ENCODE results near the gene AP4M1.

Gene AP4M1

DNA sequence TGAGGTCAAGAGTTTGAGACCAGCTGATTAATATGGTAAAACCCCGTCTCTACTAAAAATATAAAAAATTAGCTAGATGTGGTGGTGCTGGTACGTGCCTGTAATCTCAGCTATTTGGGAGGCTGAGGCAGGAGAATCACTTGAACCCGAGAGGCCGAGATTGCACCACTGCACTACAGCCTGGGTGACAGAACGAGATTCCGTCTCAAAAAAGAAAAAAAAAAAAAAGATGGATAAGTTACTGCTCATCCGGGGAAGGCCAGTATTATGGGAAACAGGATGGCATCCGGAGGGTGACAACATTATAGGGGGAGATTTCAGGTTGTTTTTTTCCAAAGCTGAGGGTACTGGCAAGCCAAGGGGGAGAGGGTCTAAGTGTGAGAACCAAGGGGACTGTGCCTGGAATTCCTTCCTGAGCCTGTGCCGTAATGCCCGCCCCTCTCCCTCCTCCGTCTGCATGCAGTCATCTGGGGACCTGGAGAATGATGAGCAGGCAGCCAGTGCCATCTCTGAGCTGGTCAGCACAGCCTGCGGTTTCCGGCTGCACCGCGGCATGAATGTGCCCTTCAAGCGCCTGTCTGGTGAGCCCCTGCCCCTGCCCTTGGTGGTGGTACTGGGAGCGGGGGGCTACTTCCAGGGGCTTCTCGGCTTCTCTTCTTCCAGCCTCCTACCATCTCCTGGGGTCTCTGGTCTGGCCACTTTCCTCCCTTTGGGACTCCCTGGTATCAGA lies 51.7 kb downstream of the AP4M1 start:
- peak overlapping the region; percentile 66 for H3K27ac Mint-ChIP-seq
- H3K4me3 Mint-ChIP-seq = peak overlapping the region; percentile 10

DNA sequence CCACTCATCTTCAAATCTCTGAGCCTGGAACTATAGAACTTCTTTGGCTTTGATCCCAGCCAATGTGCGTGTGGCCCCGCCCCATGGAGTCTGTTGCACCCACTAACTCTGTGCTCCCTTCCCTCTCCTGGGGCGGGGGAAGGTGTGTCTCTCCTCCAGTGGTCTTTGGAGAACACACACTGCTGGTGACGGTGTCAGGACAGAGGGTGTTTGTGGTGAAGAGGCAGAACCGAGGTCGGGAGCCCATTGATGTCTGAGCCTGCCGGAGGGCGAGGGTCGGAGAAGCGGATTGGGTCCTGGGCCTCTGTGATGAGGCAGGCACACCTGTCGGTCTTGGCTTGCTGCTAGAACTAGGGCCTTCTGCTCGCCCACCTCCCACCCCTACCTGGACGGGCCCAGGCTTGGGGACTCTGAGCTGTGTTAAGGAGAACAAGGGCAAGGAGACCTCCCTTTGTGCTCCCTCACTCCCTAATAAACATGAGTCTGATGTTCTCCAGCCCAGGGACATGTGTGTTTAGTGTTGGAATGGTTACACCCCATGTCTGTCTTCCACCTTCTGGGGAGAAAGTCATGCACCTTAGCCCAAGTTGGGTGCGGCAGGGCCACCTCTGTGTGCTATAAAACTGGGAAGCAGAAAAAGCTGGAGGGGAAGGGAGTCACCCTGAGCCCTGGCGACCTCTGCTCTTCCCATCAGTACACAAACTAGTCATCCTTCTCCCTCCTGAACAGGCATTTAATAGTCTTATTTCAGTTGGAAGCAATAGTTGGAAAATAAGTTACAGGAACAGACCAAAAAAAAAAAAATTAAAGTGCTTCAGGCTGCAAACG lies 52.5 kb downstream of the AP4M1 start:
- Mint-ChIP-seq H3K4me1 (ENCODE audit: low read depth) (peaks cover 58% of the 10 kb centered on the region), H3K36me3 (peaks cover 4% of the 10 kb centered on the region), H3K4me3 (no peak overlapping the region), H3K9me3 (ENCODE audit: low read depth) (no peaks in the 10 kb centered on the region), H3K27me3 (no peaks in the 10 kb centered on the region), H3K27ac (peak overlapping the region; percentile 66)

More for the DNA sequence above, 51.7 kb downstream of the AP4M1 start:
- H3K9me3 Mint-ChIP-seq (ENCODE audit: low read depth) = no peaks in the 10 kb centered on the region
- H3K4me1 Mint-ChIP-seq (ENCODE audit: low read depth) = peaks cover 64% of the 10 kb centered on the region
- peaks cover 4% of the 10 kb centered on the region for H3K36me3 Mint-ChIP-seq
- H3K27me3 Mint-ChIP-seq = no peaks in the 10 kb centered on the region

DNA sequence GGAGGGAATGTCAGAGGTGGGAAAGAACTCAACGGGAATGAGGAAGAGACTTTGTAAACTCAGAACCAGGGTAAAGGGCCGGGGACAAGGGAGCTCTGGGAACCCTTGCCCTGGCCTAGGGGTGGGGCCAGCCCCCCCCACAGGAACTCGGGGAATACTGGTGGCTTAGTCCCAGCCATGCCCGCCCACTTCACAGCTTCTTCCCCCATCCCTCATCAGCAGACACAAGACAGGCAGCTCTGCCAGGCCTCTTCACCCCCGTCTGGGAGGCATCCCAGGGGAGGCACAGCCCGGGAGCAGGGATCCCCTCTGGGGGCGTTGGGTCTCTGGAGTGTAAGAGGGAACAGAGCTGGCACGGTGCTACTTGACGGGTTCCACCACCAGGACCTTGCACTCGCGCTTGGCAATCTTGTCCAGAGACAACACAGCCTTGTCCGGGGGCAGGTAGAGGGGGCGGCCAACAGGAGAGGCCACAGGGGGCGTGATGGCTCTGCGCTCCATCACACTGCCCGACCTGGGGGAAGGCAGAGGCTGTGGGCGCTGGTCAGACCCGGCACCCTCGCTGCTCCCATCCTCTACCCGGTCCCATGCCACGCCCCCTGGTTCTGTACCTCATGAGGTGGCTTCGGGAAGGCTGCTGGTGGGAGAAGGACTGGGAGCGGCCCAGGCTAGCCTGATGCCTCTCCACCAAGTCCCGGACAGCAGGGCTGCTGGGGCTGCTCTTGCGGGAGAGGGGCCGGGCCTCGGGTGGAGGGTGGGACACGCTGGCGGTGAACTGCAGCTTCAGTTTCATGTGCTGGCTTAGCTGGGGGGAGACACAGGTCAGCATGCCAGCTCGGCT lies 53.4 kb downstream of the AP4M1 start:
- Mint-ChIP-seq H3K9me3 (ENCODE audit: low read depth) (no peaks in the 10 kb centered on the region), H3K4me1 (ENCODE audit: low read depth) (peaks cover 59% of the 10 kb centered on the region), H3K4me3 (no peak overlapping the region), H3K36me3 (peaks cover 4% of the 10 kb centered on the region), H3K27me3 (no peaks in the 10 kb centered on the region), H3K27ac (no peak overlapping the region)

DNA sequence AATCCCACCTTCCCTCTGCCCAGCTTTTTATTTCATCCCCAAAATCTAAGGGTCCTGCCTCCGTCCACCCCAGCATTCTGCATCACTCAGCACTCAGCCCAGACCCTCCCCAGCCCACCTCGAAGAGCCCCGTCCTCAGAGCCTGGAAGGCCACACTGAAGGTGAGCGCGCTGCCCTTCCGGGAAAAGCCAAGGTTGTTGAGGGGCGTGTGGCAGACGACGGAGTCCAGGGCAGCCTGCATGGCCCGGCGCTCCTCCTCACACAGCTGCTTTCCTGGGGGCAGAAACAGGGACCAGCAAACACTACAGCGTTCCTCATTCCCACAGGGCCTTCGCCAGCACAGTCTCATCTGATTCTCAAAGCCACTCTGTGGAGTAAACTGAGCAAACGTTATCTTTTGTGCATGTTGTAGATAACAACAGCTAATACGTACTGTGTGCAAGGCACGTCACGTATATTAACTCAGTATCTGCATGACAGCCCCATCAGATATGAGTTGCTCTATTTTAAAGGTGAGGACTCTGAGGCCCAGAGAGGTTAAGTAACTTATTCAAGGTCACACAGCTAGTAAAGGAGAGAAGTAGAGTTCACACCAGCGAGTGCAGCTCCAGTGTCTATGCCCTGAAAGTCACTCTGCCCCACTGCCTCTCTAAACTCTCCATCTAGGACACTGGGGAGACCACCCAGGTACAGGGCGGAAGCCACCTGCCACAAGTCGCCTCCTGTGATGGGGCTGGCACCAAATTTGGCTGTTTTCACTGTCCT lies 54.3 kb downstream of the AP4M1 start:
- Mint-ChIP-seq H3K4me1 (ENCODE audit: low read depth) (peaks cover 53% of the 10 kb centered on the region), H3K36me3 (no peaks in the 10 kb centered on the region), H3K27me3 (no peaks in the 10 kb centered on the region), H3K27ac (peak overlapping the region; percentile 67), H3K4me3 (peak overlapping the region; percentile 51), H3K9me3 (ENCODE audit: low read depth) (no peaks in the 10 kb centered on the region)

DNA sequence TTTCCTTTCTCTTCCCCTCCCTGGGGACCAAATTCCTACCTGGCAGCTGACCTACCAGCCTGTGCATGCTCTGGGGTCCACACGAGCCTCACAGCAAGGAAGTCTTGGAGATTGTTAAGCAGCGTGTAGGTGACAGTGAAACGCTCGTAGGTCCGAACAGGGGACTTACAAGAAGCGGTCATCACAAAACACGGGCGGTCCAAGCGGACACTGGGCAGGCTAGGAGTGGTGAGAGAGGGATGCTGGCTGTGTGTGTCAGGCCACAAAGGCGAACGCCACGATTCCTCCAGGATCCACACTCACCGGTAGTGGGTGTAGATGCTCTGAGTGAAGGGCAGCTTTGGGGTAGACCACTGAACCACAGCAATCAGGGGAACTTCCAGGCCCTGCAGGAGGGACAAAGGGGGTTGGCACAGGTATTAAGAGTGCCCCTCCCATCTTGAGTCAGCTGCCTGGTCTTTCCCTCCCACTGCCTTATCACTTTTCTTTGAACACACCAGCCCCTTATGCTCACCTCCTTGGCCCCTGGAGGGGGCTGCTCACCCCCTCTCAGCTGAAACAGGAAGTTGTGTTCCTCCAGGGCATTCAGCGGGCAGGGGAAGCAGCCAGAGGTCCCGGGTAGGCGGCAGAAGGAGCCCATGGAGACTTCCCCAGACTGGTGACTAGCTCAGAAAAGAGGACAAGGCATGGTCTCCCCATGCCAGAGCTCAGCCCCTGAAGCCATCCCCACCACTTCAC lies 55.1 kb downstream of the AP4M1 start:
- H3K27me3 Mint-ChIP-seq = no peaks in the 10 kb centered on the region
- no peaks in the 10 kb centered on the region for H3K36me3 Mint-ChIP-seq
- H3K4me1 Mint-ChIP-seq (ENCODE audit: low read depth) = peaks cover 53% of the 10 kb centered on the region
- no peaks in the 10 kb centered on the region for H3K9me3 Mint-ChIP-seq (ENCODE audit: low read depth)
- H3K27ac Mint-ChIP-seq = peak overlapping the region; percentile 67
- H3K4me3 Mint-ChIP-seq = peak overlapping the region; percentile 85

DNA sequence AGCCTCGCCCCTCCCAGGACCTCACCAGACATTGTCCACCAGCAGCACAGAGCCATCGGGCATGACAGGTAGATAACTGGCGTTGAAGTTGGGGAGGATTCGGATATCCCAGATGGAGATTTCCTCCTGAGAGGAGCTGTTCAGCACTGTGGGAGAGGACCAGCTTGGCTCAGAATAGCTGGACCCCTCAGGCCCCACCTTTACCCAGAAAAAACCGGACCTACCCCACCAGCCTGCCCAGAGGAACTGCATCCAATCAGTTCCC lies 55.6 kb downstream of the AP4M1 start:
- Mint-ChIP-seq H3K27ac (peak overlapping the region; percentile 67), H3K27me3 (no peaks in the 10 kb centered on the region), H3K9me3 (ENCODE audit: low read depth) (no peaks in the 10 kb centered on the region), H3K4me3 (peak overlapping the region; percentile 85), H3K4me1 (ENCODE audit: low read depth) (peaks cover 53% of the 10 kb centered on the region), H3K36me3 (no peaks in the 10 kb centered on the region)

DNA sequence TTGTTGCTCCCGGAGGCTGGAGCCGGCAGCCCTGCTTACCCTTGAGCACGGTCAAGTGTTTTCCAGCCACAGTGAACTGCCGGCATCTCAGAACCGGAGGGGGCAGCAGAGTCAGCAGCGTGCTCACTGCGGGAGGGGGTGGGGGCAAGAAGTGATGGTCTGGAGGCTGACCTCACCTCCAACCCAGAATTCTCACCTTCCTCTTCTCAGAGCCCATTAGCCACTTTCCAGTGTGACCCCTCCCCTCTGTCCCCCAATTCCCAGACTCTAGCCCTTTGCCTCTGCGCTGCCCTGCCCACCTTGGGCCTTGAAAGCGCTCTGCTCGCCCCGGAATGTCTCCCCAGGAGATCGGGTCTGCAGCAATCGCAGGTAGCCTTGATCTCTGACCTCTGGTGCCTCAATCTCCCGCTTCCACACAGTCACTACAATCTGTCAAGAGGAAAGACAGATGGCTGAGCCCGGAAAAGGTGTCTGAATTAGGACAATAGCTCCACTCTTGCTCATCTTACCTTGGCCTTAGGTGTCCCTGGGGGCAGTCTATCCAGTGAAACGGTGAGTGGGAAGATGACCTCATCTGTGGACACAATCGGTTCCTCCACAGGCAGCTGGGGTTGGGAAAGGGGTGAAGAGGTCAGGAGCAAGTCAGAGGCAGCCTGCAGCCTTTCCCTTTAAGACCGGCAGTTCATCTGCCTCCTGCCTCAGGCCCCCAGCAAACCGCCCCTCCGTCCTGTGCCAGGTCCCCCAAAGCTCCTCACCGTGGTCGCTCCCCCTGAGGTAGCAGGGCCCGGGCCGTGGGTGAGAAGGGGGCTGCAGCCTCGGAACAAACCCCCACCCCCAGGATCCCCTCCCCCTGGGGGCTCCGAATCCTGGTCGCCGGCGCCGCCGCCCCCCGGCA lies 56.1 kb downstream of the AP4M1 start:
- peaks cover 49% of the 10 kb centered on the region for H3K4me1 Mint-ChIP-seq (ENCODE audit: low read depth)
- peak overlapping the region; percentile 67 for H3K27ac Mint-ChIP-seq
- H3K4me3 Mint-ChIP-seq = peak overlapping the region; percentile 85
- H3K36me3 Mint-ChIP-seq = no peaks in the 10 kb centered on the region
- H3K27me3 Mint-ChIP-seq = no peaks in the 10 kb centered on the region
- no peaks in the 10 kb centered on the region for H3K9me3 Mint-ChIP-seq (ENCODE audit: low read depth)

Measured in activated naive CD8-positive, alpha-beta T cell (primary cell).